Panc1 (cell line): ENCODE measurements around the gene SUGCT.
"Not testable (repeated sequence)": the region's sequence is repeated elsewhere in the genome, so short reads cannot be mapped to it uniquely, and the experiment has no call there.

Experiments used
- POLR2AphosphoS5 ChIP-seq: IDR thresholded peaks from 2 replicates; pipeline ENCODE4 v1.6.1; 2012; ENCODE audit warnings: mild to moderate bottlenecking, low read depth, low read length, moderate library complexity
- SIN3A ChIP-seq: IDR thresholded peaks from 2 replicates; pipeline ENCODE4 v1.6.1; 2012; ENCODE audit warnings: low read depth, mild to moderate bottlenecking, low read length, moderate library complexity, borderline replicate concordance; ENCODE audit not compliant: insufficient read depth
- TCF7L2 ChIP-seq: IDR thresholded peaks from 2 replicates; pipeline ENCODE4 v1.6.1; 2011; ENCODE audit warnings: mild to moderate bottlenecking, low read depth, low read length, inconsistent platforms
- TF ChIP-seq, protein P1 (sequence below): fragments of 450-650 bp; IDR thresholded peaks from 2 replicates; pipeline ENCODE4 v1.5.1; 2017; ENCODE audit warnings: mild to moderate bottlenecking

DNA sequence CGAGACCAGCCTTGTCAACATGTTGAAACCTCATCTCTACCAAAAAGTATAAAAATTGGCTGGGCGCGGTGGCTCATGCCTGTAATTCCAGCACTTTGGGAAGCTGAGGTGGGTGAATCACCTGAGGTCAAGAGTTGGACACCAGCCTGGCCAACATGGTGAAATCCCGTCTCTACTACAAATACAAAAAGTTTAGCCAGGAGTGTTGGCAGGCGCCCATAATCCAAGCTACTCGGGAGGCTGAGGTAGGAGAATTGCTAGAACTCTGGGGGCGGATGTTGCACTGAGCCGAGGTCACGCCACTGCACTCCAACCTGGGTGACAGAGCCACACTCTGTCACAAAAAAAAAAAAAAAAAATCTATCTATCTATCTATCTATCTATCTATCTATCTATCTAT is 279.9 kb downstream of the SUGCT start:
- TF ChIP-seq, protein P1, sequence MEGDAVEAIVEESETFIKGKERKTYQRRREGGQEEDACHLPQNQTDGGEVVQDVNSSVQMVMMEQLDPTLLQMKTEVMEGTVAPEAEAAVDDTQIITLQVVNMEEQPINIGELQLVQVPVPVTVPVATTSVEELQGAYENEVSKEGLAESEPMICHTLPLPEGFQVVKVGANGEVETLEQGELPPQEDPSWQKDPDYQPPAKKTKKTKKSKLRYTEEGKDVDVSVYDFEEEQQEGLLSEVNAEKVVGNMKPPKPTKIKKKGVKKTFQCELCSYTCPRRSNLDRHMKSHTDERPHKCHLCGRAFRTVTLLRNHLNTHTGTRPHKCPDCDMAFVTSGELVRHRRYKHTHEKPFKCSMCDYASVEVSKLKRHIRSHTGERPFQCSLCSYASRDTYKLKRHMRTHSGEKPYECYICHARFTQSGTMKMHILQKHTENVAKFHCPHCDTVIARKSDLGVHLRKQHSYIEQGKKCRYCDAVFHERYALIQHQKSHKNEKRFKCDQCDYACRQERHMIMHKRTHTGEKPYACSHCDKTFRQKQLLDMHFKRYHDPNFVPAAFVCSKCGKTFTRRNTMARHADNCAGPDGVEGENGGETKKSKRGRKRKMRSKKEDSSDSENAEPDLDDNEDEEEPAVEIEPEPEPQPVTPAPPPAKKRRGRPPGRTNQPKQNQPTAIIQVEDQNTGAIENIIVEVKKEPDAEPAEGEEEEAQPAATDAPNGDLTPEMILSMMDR = not testable (repeated sequence)
- TF ChIP-seq POLR2AphosphoS5, TCF7L2, SIN3A: not testable (repeated sequence)
